HG02798 (cell line): ENCODE measurements around the gene MTIF2.
"Not testable (repeated sequence)": the region's sequence is repeated elsewhere in the genome, so short reads cannot be mapped to it uniquely, and the experiment has no call there.

Source experiments
- ATAC-seq: cut with Tn5 transposase; IDR thresholded peaks from one replicate; pipeline ENCODE4 v1.9.1; 2021; ENCODE audit warnings: mild to moderate bottlenecking; ENCODE audit not compliant: unreplicated experiment, poor library complexity

The MTIF2 gene

GRCh38 chr2:55204536-55204935 lies 64.5 kb downstream of the MTIF2 start:
- ATAC-seq, result no peak

GRCh38 chr2:55200416-55200815 lies 68.6 kb downstream of the MTIF2 start:
- ATAC-seq, result no peak

GRCh38 chr2:55196526-55196925 lies 72.5 kb downstream of the MTIF2 start:
- no peak for ATAC-seq

- not testable (repeated sequence) for ATAC-seq
Observed at GRCh38 chr2:55191888-55192287, 77.1 kb downstream of the MTIF2 start.

GRCh38 chr2:55186837-55187236 lies 82.2 kb downstream of the MTIF2 start:
- ATAC-seq, result not testable (repeated sequence)
